Tibial nerve (tissue), 4 donors: ENCODE measurements around the gene C5orf52. TPM values are rescaled to one million over a fixed set of nuclear protein-coding genes. Genes with fewer than 3 reads are reported as not detected.

Experiments used
- DNase-seq, 2 donors: peaks; one replicate each; pipeline ENCODE4 v3.0.0-alpha.2; 2019; ENCODE audit warnings: low spot score in 2 of 2
- H3K27ac ChIP-seq, 4 donors: fragments of 200-600 bp; sonication (generic) in 3 of 4; one replicate each; pipeline ENCODE4 v1.5.1; 2017 to 2019; ENCODE audit warnings: mild to moderate bottlenecking in 1 of 4
- H3K27me3 ChIP-seq, 2 donors: fragments of 200-600 bp; sonication (generic) in 1 of 2; one replicate each; pipeline versions ENCODE4 v1.5.1 to v1.6.0; 2017 to 2019
- H3K36me3 ChIP-seq, 3 donors: fragments of 200-600 bp; sonication (generic); one replicate each; pipeline ENCODE4 v1.5.1; 2018 to 2019
- H3K4me1 ChIP-seq, 4 donors: fragments of 200-600 bp; sonication (generic) in 3 of 4; one replicate each; pipeline ENCODE4 v1.5.1; 2017 to 2019
- H3K4me3 ChIP-seq, 4 donors: fragments of 200-600 bp; sonication (generic) in 3 of 4; one replicate each; pipeline ENCODE4 v1.5.1; 2017 to 2019; ENCODE audit warnings: mild to moderate bottlenecking in 1 of 4, moderate library complexity in 1 of 4
- H3K9me3 ChIP-seq, 4 donors: fragments of 200-600 bp; sonication (generic) in 3 of 4; one replicate each; pipeline ENCODE4 v1.5.1; 2017 to 2019
- EP300 ChIP-seq, 2 donors: sonication (generic); formaldehyde crosslinking; IDR thresholded peaks; one replicate each; pipeline ENCODE4 v1.6.1; 2017; ENCODE audit warnings: antibody characterized with exemption in 2 of 2, mild to moderate bottlenecking in 1 of 2
- POLR2A ChIP-seq, 2 donors: fragments of 450-650 bp; IDR thresholded peaks; one replicate each; pipeline ENCODE4 v1.6.1; 2017; ENCODE audit warnings: antibody characterized with exemption in 2 of 2, mild to moderate bottlenecking in 2 of 2, moderate library complexity in 2 of 2
- WGBS, 2 donors: methylation state at CpG; one replicate each; pipeline ENCODE4 v1.1.5; 2018; 5-methylcytosine and 5-hydroxymethylcytosine counted together
- total RNA-seq, 4 donors: library from RNA; depleted of rRNA; stranded (reverse); fragments of >200 nt; gene quantifications; one replicate each; pipeline ENCODE4 v1.1.0, GENCODE V29; 2016
- TF ChIP-seq, protein P1 (sequence below), 5 experiments: fragments of 200-600 bp in 3 of 5; fragments of 450-650 bp in 2 of 5; sonication (generic) in 3 of 5; IDR thresholded peaks; one replicate each; pipeline ENCODE4 v1.5.1; 2016 to 2019; ENCODE audit warnings: antibody characterized with exemption in 5 of 5, mild to moderate bottlenecking in 3 of 5, moderate library complexity in 2 of 5

C5orf52 gene
- total RNA-seq, 4 donors from 2014 or later: not detected

GRCh38 chr5:157703736-157704135, 32.4 kb downstream of the C5orf52 start:
- Histone ChIP-seq H3K27me3 (no peaks in the 10 kb centered on the region), H3K4me1 (no peaks in the 10 kb centered on the region), H3K9me3 (peaks cover 0 to 12% (median 0%) of the 10 kb centered on the region in 4 donors), H3K27ac (no peak overlapping the region), H3K36me3 (no peaks in the 10 kb centered on the region), H3K4me3 (no peak overlapping the region)
- TF ChIP-seq, protein P1, sequence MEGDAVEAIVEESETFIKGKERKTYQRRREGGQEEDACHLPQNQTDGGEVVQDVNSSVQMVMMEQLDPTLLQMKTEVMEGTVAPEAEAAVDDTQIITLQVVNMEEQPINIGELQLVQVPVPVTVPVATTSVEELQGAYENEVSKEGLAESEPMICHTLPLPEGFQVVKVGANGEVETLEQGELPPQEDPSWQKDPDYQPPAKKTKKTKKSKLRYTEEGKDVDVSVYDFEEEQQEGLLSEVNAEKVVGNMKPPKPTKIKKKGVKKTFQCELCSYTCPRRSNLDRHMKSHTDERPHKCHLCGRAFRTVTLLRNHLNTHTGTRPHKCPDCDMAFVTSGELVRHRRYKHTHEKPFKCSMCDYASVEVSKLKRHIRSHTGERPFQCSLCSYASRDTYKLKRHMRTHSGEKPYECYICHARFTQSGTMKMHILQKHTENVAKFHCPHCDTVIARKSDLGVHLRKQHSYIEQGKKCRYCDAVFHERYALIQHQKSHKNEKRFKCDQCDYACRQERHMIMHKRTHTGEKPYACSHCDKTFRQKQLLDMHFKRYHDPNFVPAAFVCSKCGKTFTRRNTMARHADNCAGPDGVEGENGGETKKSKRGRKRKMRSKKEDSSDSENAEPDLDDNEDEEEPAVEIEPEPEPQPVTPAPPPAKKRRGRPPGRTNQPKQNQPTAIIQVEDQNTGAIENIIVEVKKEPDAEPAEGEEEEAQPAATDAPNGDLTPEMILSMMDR (IDR thresholded peaks at IDR 0.05): no peak
- no peak for TF ChIP-seq POLR2A (IDR thresholded peaks at IDR 0.05)
- TF ChIP-seq EP300 (IDR thresholded peaks at IDR 0.05): no peak
- 60 to 62% methylated on average over 3 of the region's 3 CpGs for WGBS, 2 donors
- no peak for DNase-seq

DNA sequence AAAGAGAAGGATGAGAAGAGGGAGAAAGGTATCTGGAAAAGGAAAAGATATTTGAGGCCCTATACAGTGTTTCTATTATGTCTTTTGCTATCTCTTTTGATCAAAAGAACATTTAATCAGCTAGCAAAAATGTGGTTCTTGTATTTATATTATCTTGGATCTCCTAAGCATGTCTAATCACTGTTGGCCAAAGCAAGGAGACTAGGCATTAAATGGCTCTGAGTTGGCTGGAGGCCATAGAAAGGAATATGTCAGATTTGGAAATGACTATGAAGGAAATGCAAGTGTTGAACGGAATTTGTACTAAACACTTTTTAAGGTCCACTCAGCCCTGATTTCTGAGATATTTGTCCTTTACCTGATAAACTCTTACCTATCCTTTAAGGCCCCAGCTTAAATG, 37.5 kb downstream of the C5orf52 start:
- DNase-seq: no peak
- Histone ChIP-seq H3K36me3 (no peaks in the 10 kb centered on the region), H3K4me1 (no peaks in the 10 kb centered on the region), H3K9me3 (no peaks in the 10 kb centered on the region), H3K27ac (no peak overlapping the region), H3K4me3 (no peak overlapping the region), H3K27me3 (no peaks in the 10 kb centered on the region)
- 65 to 71% methylated on average over 1 of the region's 1 CpG for WGBS, 2 donors
- TF ChIP-seq EP300 (IDR thresholded peaks at IDR 0.05): no peak
- TF ChIP-seq, protein P1 (IDR thresholded peaks at IDR 0.05): no peak
- TF ChIP-seq POLR2A (IDR thresholded peaks at IDR 0.05): no peak

DNA sequence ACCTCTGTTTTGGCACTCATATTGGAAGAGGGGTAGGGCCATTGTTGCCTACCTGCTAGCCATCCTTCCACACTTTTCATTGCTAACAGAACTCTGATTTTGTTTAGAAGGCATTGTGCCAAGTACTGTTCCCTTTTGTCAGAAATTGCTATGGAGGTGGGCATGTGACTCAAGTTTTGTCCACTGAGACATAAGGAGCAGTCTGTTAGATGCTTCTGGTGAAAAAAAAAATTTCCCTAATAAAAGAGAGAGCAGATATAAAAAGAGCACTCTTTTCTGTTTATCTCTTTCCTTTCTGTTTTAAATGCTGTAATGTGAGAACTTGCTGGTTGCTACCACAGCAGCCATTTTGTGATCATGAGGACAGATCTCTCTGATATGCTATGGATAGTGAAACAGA, 38.0 kb downstream of the C5orf52 start:
- Histone ChIP-seq H3K4me3 (no peak overlapping the region), H3K27me3 (no peaks in the 10 kb centered on the region), H3K27ac (no peak overlapping the region), H3K9me3 (no peaks in the 10 kb centered on the region), H3K36me3 (no peaks in the 10 kb centered on the region), H3K4me1 (no peaks in the 10 kb centered on the region)
- no peak for DNase-seq
- TF ChIP-seq, protein P1 (IDR thresholded peaks at IDR 0.05): no peak
- TF ChIP-seq EP300 (IDR thresholded peaks at IDR 0.05): no peak
- no peak for TF ChIP-seq POLR2A (IDR thresholded peaks at IDR 0.05)

DNA sequence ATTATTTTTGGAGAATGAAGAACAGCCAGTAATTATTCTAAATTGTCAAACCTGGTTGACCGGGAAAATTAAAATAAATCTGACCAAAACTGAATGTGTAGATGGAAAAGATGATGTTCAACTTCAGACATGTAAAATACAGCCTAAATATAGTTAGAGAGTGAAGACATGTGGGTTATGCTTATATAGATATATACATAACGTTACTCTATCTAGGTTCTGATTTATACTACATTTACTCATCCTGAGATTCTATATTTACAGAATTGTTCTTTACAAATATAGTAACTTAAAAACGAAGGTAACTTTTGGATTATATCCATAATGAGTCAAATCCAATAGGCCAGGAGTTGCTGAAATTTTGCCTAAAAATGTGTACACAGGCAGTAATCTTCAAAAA, 39.1 kb downstream of the C5orf52 start:
- no peak for DNase-seq
- Histone ChIP-seq H3K36me3 (no peaks in the 10 kb centered on the region), H3K4me1 (no peaks in the 10 kb centered on the region), H3K4me3 (no peak overlapping the region), H3K27ac (peak overlapping the region in 1 of 4 donors; percentile 13), H3K9me3 (no peaks in the 10 kb centered on the region), H3K27me3 (no peaks in the 10 kb centered on the region)
- 76 to 80% methylated on average over 3 of the region's 3 CpGs for WGBS, 2 donors
- TF ChIP-seq, protein P1 (IDR thresholded peaks at IDR 0.05): no peak
- TF ChIP-seq POLR2A (IDR thresholded peaks at IDR 0.05) (no peak), EP300 (IDR thresholded peaks at IDR 0.05) (no peak)

DNA sequence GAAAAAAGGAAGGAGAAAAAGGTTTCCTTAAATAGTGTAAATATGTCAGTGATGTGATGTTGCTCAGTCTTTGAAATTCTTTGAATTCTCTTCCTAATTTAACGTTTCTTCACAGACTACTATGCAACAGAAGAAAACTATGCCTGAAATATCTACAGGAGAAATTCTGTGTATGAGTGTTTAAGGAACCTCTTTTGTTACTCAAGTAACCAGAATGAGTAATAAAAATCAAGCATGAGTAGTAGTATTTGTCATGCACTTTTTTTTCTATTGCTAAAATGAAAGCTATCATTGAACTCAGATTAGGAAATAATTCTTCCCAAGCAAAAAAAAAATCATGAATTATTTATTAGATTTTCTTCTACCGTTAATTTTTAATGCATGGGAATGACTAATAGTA, 39.5 kb downstream of the C5orf52 start:
- Histone ChIP-seq H3K4me3 (no peak overlapping the region), H3K27me3 (no peaks in the 10 kb centered on the region), H3K36me3 (no peaks in the 10 kb centered on the region), H3K27ac (peak overlapping the region in 1 of 4 donors; percentile 13), H3K9me3 (no peaks in the 10 kb centered on the region), H3K4me1 (no peaks in the 10 kb centered on the region)
- no peak for DNase-seq
- TF ChIP-seq, protein P1 (IDR thresholded peaks at IDR 0.05): no peak
- TF ChIP-seq EP300 (IDR thresholded peaks at IDR 0.05) (no peak), POLR2A (IDR thresholded peaks at IDR 0.05) (no peak)
- WGBS, 2 donors: 28 to 32% methylated on average over 2 of the region's 2 CpGs
